GM04503 (cell line): ENCODE results near the gene MARCHF6.
A peak's percentile ranks its signal among the peaks of the same experiment; 100 is the strongest.
"Not testable (repeated sequence)": the region's sequence is repeated elsewhere in the genome, so short reads cannot be mapped to it uniquely, and the experiment has no call there.

Source experiments
- DNase-seq: peaks from one replicate; pipeline ENCODE4 v3.0.0-alpha.2; 2012; ENCODE audit warnings: low read depth

MARCHF6 gene

GRCh38 chr5:10351199-10351905 lies 2.1 kb upstream of the MARCHF6 start:
- peak; percentile 45 for DNase-seq

GRCh38 chr5:10351919-10352318 lies 1.6 kb upstream of the MARCHF6 start:
- DNase-seq, result no peak

GRCh38 chr5:10352430-10353240 lies 860 bp upstream of the MARCHF6 start:
- peak; percentile 25 for DNase-seq

DNA sequence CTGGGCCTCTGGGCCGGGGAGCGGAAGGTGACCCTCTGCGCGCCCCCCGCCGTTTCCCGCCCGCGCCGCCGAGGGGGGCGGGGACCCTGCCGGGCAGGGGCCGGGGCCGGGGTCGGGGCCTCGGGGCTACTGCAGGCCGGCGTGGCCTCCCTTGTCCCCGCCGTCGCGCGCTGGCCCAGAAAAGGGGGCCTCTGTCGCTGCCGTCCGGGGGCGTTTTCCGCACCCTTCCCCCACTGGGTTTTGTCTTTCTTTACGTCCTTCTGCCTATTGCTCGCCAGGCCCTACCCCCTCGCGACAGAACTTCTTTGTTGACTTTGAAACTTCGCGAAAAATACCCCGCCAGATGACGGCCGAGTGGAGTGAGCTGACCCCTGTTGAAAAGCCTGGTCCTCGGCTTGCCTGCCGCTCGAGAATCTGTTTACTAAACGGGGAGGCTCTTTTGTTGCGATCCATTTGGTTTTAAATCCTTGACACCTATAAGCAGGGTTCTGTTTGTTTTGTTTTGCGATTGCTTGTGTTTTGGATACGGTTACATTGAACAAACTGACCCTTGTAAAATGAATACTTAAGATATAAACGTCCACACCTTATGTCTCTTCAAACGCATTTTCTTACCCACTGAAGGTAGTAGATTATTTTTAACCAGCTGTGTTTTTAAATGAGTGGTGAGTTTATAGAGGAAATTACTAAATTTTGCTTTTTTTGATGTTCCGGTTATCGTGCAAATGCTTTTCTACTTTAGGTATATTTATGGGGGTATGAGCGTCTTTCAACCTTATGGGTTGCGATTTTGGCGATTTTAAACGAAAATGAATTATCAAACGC lies 765 bp downstream of the MARCHF6 start:
- no peak for DNase-seq

DNA sequence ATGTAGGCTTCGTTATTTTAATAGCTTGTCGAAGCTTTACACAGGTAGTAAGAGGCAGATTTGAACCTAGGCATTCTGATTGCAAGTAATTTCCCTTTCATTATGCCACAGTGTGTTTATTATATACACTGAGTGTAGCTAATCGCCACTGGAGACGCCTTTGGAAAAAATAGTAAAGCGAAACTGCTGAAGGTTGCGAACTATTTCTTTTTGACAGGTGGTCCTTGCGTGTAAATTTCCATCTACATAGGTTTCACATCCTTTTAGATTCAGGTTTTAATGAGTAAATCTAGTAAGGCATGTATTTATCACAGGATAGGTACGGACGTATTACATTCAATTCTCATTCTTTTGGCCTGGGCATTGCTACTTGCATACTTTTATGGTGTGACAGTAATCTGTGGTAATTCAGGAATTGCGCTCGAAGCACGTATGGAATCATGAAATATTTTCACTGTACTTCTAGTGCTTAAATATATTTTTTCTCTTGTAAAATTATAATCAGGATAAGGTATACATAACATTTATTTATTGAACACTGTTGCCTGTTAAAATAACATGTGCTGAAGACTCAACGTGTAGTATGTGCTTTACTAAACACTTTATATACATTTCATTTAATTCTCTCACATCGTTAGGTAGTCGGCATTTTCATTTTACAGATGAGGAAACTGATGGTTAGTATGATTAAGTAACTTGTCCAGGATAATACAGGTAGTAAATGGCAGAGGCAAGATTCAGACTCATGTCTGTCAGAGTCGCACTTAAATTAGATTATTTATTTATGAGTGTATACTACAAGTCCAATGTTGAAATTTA lies 1.8 kb downstream of the MARCHF6 start:
- DNase-seq, result peak; percentile 25

GRCh38 chr5:10358999-10359398 lies 5.5 kb downstream of the MARCHF6 start:
- DNase-seq, result no peak

DNA sequence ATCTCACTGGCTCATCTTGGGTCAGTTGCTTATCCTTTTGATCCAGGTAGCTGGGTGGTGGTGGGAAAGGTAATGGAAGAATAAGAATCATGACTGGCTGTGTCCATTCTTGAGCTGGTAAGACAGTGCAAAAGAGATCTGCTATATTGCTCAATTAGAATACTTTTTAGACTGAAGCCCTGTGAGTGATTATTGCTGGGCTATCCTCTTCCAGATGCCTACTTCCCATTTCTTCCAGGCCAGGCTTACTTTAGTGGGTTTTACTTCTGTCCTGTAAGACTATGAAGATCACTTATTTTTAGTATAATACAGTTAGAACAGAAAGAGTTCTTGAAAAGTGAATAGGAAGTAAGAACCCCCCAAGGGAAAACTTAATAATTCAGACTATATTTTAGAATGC lies 7.2 kb downstream of the MARCHF6 start:
- DNase-seq, result no peak

- DNase-seq, result no peak
Observed at GRCh38 chr5:10363519-10364185, 10.2 kb downstream of the MARCHF6 start.

- no peak for DNase-seq
Observed at GRCh38 chr5:10364186-10364689, 10.7 kb downstream of the MARCHF6 start.

DNA sequence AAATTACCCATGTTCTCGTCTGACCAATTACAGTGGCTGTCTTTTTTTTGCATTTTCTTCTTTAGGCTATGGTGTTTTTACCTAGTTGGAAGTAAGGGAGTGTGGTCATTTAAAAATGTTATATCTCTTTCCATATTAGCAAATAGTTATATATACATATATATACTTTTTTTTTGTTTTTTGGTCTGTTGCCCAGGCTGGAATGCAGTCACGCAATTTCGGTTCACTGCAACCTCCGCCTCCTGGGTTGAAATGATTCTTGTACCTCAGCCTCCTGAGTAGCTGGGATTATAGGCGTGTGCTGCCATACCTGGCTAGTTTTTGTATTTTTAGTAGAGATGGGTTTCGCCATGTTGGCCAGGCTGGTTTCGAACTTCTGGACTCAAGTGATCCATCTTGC lies 12.3 kb downstream of the MARCHF6 start:
- DNase-seq, result no peak

DNA sequence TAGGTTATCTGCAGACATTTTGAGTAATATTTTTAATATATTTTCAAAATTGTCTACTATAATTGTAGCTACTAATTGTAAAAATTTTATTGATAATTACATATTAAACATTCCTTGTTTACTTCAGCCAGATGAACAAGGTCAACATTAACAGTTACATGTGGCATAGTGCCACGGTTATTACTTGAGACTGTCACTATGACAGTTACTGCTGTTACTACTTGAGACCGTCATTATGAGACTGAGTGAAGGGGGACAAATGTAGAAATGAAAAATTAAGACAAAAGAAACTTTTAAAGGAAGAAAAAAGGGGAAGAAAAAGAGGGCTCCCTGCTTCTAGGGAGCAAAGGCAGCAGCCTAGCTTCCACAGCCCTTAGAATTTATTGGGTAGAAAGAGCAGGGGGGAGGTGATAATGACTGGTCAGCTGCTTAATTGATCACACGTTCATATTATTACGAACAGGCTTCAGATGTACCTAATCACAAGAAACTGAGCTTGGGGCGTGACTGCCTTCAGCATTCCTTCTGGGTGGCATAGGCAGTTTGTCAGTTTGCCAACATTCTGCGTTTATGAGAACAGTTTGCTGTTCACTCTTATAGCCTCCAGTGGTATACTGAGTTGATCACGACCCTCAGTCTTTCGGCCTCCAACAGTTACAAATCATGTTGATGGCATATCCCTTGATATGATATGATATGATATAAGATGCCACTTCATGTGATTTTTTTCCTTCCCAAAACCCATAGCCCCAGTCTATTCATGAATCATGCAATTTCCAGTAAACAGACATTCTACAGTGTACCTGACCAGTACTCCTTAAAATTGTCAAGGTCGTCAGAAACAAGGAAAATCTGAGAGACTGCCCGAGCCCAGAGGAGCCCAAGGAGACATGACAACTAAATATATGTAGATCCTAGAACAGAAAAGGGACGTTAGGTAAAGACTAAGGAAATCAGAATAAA lies 13.1 kb downstream of the MARCHF6 start:
- peak; percentile 33 for DNase-seq

- no peak for DNase-seq
Observed at GRCh38 chr5:10367579-10367978, 14.1 kb downstream of the MARCHF6 start.

GRCh38 chr5:10370931-10371330 lies 17.4 kb downstream of the MARCHF6 start:
- no peak for DNase-seq

DNA sequence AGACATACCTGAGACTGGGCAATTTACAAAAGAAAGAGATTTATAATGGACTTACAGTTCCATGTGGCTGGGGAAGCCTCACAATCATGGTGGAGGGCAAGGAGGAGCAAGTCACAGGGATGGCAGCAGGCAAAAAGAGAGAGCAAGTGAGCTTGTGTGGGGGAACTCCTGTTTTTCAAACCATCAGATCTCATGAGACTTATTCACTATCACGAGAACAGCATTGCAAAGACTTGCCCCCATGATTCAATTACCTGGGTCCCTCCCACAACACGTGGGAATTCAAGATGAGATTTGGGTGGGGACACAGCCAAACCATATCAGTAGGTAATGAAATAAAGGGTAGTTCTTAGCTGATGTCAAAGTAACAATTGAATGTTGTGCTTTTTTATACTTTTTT lies 17.9 kb downstream of the MARCHF6 start:
- DNase-seq, result not testable (repeated sequence)

GRCh38 chr5:10372726-10373709 lies 19.5 kb downstream of the MARCHF6 start:
- DNase-seq, result no peak

- no peak for DNase-seq
Observed at GRCh38 chr5:10374046-10375022, 20.8 kb downstream of the MARCHF6 start.

- DNase-seq, result not testable (repeated sequence)
Observed at GRCh38 chr5:10375146-10375545, 21.7 kb downstream of the MARCHF6 start.
